Measurements from ENCODE around the gene NACC2. TPM values are rescaled to one million over a fixed set of nuclear protein-coding genes. Genes with fewer than 3 reads are reported as not detected.

Gene NACC2
- total RNA-seq, 1 donor from 2014 or later, result 3.9 TPM

GRCh38 chr9:135976531-135976930 is 118.6 kb downstream of the NACC2 start:
- peak overlapping the region; percentile 68 for H3K4me3 Mint-ChIP-seq (ENCODE audit: unreplicated experiment)
- peaks cover 19% of the 10 kb centered on the region for H3K4me1 Mint-ChIP-seq (ENCODE audit: low read depth, unreplicated experiment)
- no peak for DNase-seq
- H3K27ac Mint-ChIP-seq (ENCODE audit: unreplicated experiment), result peak overlapping the region; percentile 64
- H3K27me3 Mint-ChIP-seq (ENCODE audit: unreplicated experiment), result peaks cover 5% of the 10 kb centered on the region
- H3K9me3 Mint-ChIP-seq (ENCODE audit: unreplicated experiment), result peaks cover 8% of the 10 kb centered on the region
- no peaks in the 10 kb centered on the region for H3K36me3 Mint-ChIP-seq (ENCODE audit: unreplicated experiment)
- TF ChIP-seq, protein P1, sequence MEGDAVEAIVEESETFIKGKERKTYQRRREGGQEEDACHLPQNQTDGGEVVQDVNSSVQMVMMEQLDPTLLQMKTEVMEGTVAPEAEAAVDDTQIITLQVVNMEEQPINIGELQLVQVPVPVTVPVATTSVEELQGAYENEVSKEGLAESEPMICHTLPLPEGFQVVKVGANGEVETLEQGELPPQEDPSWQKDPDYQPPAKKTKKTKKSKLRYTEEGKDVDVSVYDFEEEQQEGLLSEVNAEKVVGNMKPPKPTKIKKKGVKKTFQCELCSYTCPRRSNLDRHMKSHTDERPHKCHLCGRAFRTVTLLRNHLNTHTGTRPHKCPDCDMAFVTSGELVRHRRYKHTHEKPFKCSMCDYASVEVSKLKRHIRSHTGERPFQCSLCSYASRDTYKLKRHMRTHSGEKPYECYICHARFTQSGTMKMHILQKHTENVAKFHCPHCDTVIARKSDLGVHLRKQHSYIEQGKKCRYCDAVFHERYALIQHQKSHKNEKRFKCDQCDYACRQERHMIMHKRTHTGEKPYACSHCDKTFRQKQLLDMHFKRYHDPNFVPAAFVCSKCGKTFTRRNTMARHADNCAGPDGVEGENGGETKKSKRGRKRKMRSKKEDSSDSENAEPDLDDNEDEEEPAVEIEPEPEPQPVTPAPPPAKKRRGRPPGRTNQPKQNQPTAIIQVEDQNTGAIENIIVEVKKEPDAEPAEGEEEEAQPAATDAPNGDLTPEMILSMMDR (IDR thresholded peaks at IDR 0.05; ENCODE audit: partially characterized antibody, unreplicated experiment), result no peak

DNA sequence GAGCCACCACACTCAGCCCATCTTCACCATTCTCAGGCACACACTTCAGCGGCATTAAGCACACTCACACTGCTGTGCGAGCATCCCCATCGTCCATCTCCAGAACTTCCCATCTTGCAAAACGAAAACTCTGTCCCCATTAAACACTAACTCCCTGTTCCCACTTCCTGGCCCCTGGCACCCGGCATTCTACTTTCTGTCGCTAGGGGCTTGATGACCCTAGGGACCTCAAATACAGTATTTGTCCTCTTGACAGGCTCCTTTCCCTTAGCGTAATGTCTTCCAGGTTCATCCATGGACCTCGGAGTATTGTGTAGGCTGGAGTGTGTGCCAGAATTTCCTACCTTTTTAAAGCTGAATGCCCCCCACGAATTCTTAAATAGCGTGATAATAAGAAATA is 119.3 kb downstream of the NACC2 start:
- no peak overlapping the region for H3K4me3 Mint-ChIP-seq (ENCODE audit: unreplicated experiment)
- H3K9me3 Mint-ChIP-seq (ENCODE audit: unreplicated experiment), result peaks cover 8% of the 10 kb centered on the region
- H3K4me1 Mint-ChIP-seq (ENCODE audit: low read depth, unreplicated experiment), result peaks cover 19% of the 10 kb centered on the region
- H3K36me3 Mint-ChIP-seq (ENCODE audit: unreplicated experiment), result no peaks in the 10 kb centered on the region
- TF ChIP-seq, protein P1 (IDR thresholded peaks at IDR 0.05; ENCODE audit: partially characterized antibody, unreplicated experiment), result no peak
- peaks cover 5% of the 10 kb centered on the region for H3K27me3 Mint-ChIP-seq (ENCODE audit: unreplicated experiment)
- no peak for DNase-seq
- H3K27ac Mint-ChIP-seq (ENCODE audit: unreplicated experiment), result peak overlapping the region; percentile 62

- H3K36me3 Mint-ChIP-seq (ENCODE audit: unreplicated experiment), result no peaks in the 10 kb centered on the region
- H3K4me1 Mint-ChIP-seq (ENCODE audit: low read depth, unreplicated experiment), result peaks cover 20% of the 10 kb centered on the region
- peak overlapping the region; percentile 28 for H3K27ac Mint-ChIP-seq (ENCODE audit: unreplicated experiment)
- DNase-seq, result no peak
- TF ChIP-seq, protein P1 (IDR thresholded peaks at IDR 0.05; ENCODE audit: partially characterized antibody, unreplicated experiment), result no peak
- no peak overlapping the region for H3K4me3 Mint-ChIP-seq (ENCODE audit: unreplicated experiment)
- H3K27me3 Mint-ChIP-seq (ENCODE audit: unreplicated experiment), result peaks cover 5% of the 10 kb centered on the region
- H3K9me3 Mint-ChIP-seq (ENCODE audit: unreplicated experiment), result peaks cover 8% of the 10 kb centered on the region
Measured at GRCh38 chr9:135974220-135974573, 120.9 kb downstream of the NACC2 start.

- Mint-ChIP-seq H3K27ac (ENCODE audit: unreplicated experiment) (peak overlapping the region; percentile 28), H3K36me3 (ENCODE audit: unreplicated experiment) (no peaks in the 10 kb centered on the region), H3K4me3 (ENCODE audit: unreplicated experiment) (peak overlapping the region; percentile 42), H3K4me1 (ENCODE audit: low read depth, unreplicated experiment) (peaks cover 19% of the 10 kb centered on the region), H3K9me3 (ENCODE audit: unreplicated experiment) (peaks cover 8% of the 10 kb centered on the region), H3K27me3 (ENCODE audit: unreplicated experiment) (peaks cover 5% of the 10 kb centered on the region)
- TF ChIP-seq, protein P1 (IDR thresholded peaks at IDR 0.05; ENCODE audit: partially characterized antibody, unreplicated experiment), result no peak
- DNase-seq, result no peak
Measured at GRCh38 chr9:135973277-135974219, 121.5 kb downstream of the NACC2 start.

- DNase-seq, result no peak
- Mint-ChIP-seq H3K4me3 (ENCODE audit: unreplicated experiment) (no peak overlapping the region), H3K27ac (ENCODE audit: unreplicated experiment) (no peak overlapping the region), H3K27me3 (ENCODE audit: unreplicated experiment) (peaks cover 5% of the 10 kb centered on the region), H3K4me1 (ENCODE audit: low read depth, unreplicated experiment) (peaks cover 23% of the 10 kb centered on the region), H3K36me3 (ENCODE audit: unreplicated experiment) (no peaks in the 10 kb centered on the region), H3K9me3 (ENCODE audit: unreplicated experiment) (peaks cover 8% of the 10 kb centered on the region)
- TF ChIP-seq, protein P1 (IDR thresholded peaks at IDR 0.05; ENCODE audit: partially characterized antibody, unreplicated experiment), result no peak
Measured at GRCh38 chr9:135971892-135972291, 123.2 kb downstream of the NACC2 start.
